ENCODE data around the gene PSTPIP1. TPM values are rescaled to one million over a fixed set of nuclear protein-coding genes. Genes with fewer than 3 reads are reported as not detected.

Gene PSTPIP1
- total RNA-seq, 1 donor from 2014 or later, result 0.51 TPM

- DNase-seq, result no peak
These were observed 49.5 kb downstream of the PSTPIP1 start for GRCh38 chr15:77044228-77045042.

GRCh38 chr15:77045985-77046384 is 51.1 kb downstream of the PSTPIP1 start:
- no peak for DNase-seq

GRCh38 chr15:77046704-77047412 is 51.9 kb downstream of the PSTPIP1 start:
- no peak for DNase-seq

- DNase-seq, result no peak
These were observed 53.4 kb downstream of the PSTPIP1 start for GRCh38 chr15:77048135-77048876.

- DNase-seq, result no peak
These were observed 57.6 kb downstream of the PSTPIP1 start for GRCh38 chr15:77052556-77052955.

- DNase-seq, result peak; percentile 34
These were observed 58.8 kb downstream of the PSTPIP1 start for GRCh38 chr15:77053709-77054108.

GRCh38 chr15:77057072-77057471 is 62.1 kb downstream of the PSTPIP1 start:
- DNase-seq, result no peak

- no peak for DNase-seq
These were observed 62.8 kb downstream of the PSTPIP1 start for GRCh38 chr15:77057685-77058084.

- no peak for DNase-seq
These were observed 63.5 kb downstream of the PSTPIP1 start for GRCh38 chr15:77058468-77058867.

GRCh38 chr15:77059786-77060361 is 64.9 kb downstream of the PSTPIP1 start:
- peak; percentile 39 for DNase-seq

- DNase-seq, result peak; percentile 25
These were observed 65.6 kb downstream of the PSTPIP1 start for GRCh38 chr15:77060546-77060945.

GRCh38 chr15:77063249-77063648 is 68.3 kb downstream of the PSTPIP1 start:
- no peak for DNase-seq

GRCh38 chr15:77064063-77064462 is 69.1 kb downstream of the PSTPIP1 start:
- DNase-seq, result peak; percentile 9

- peak; percentile 77 for DNase-seq
These were observed 69.8 kb downstream of the PSTPIP1 start for GRCh38 chr15:77064539-77065308.

GRCh38 chr15:77066971-77067690 is 72.2 kb downstream of the PSTPIP1 start:
- peak; percentile 72 for DNase-seq

GRCh38 chr15:77067691-77068367 is 72.9 kb downstream of the PSTPIP1 start:
- peak; percentile 7 for DNase-seq

- DNase-seq, result no peak
These were observed 73.7 kb downstream of the PSTPIP1 start for GRCh38 chr15:77068633-77069032.

GRCh38 chr15:77069521-77070121 is 74.7 kb downstream of the PSTPIP1 start:
- DNase-seq, result peak; percentile 55

- DNase-seq, result no peak
These were observed 75.2 kb downstream of the PSTPIP1 start for GRCh38 chr15:77070180-77070494.

- peak; percentile 96 for DNase-seq
These were observed 75.8 kb downstream of the PSTPIP1 start, which contains the start of gene TSPAN3 for GRCh38 chr15:77070495-77071304. TSPAN3 (minus strand) TSS chr15:77071109; CDS start chr15:77070954, 155 bp downstream.

All from dermis blood vessel endothelial cell (primary cell).